SIG-M5 treated with dmso at 0.1 percent for 504 hours (cell line): Measurements from ENCODE around the gene VPS8.

Experiments used
- DNase-seq: peaks from one replicate; lab custom pipeline; 2025; ENCODE audit not compliant: unreplicated experiment; lab: John Stamatoyannopoulos, UW

The VPS8 gene

DNA sequence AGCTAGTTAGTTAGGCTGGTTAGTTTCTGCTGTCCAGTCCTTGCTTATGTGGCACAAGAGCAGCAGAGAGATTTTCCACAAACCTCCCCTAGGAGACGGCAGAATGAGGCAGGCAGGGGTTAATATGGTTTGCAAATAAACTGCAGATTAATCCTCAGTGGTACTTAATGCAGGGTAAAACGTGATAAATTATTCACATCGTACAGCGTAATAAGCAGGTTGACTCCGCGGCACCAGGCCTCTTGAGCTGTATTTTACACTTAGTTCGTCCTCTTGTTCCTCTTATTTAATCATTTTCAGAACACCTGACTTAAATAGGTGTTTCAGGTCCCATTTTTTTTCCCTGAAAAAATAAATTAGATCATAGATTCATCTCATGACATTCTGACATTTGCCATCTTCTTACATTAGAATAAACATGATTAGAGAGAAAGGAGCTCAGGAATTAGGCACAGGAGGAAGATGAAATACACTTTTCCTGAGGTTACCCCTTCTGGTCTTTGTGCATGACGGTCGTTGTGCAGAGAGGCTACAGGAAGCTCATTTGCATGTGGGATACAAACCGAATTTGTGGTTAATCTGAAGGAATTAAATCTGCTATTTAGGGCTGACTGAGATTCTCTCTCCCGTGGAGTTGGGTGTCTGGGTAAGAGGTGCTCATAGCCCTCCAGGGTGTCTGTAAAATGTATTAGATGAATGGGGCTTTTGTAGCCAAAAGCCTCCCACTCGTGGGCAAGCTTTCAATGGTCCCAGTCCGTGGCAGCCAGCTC, 27.1 kb upstream of the VPS8 start:
- DNase-seq = no peak

DNA sequence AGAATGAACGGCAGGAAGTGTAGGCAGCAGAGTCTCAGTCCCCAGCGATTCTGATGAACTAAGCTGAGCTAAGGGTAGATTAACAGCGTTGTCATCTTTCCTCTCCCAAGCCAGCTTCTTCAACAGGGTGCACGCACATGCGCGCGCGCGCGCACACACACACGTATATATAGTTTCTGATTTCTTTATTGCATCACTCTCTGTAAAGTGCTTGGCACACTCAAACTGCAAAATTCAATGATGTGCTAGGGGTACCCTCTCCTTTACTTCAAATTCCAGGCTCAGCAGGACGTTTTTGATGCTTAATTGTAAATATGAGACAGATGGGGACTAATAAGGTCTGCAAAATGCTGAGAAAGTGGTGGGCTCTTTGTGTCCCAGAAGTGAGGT, 26.1 kb upstream of the VPS8 start:
- no peak for DNase-seq

DNA sequence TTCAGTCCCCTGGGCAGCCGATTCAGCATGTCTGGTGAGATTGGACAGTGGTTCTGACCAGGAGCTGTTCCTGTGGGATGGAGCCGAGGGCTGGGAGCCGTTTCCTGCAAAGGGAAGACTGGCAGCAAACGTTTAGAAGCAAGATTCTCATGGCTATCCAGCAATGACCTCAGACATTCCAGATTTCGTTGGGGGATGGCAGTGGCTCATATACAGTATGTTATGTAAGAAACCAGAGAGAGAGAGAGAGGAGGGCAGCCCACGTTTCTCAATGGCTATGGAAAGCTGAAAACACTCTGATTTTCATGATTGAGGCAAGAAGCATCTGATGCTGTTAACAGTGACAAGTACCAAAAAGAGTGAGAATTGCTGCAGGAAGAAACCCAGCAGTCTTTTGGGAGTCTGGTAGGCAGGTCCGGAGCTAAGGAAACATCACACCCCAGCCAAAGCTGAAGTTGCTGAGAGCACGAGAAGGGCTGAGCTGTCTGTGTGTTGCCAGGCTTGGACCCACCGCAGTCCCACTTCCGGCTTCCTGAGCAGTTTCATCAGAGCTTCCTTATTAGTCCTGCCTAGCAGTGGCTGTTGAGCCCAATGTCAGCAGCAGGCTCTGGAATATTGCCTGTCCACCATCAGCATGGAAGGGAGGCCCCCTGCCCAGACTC, 25.6 kb upstream of the VPS8 start:
- DNase-seq = peak; percentile 85

DNA sequence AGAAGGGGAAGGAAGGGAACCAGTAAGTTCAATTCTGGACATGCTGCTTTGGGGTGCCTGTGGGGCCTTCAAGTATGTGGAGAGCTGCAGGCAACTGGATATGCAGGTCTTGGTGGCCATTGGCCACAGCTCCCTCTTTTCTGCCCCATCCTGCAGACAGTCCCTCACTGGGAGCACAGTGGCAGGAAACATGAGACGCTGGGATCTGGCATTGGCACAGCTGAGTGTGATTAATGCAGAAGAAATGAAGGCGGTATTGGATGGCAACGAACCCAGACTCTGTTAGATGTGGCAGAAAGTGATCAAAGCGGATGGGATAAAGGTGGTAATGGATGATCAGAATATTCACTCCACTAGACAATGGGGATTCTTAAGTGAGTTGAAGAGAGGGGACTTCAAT, 23.2 kb upstream of the VPS8 start:
- DNase-seq = no peak

DNA sequence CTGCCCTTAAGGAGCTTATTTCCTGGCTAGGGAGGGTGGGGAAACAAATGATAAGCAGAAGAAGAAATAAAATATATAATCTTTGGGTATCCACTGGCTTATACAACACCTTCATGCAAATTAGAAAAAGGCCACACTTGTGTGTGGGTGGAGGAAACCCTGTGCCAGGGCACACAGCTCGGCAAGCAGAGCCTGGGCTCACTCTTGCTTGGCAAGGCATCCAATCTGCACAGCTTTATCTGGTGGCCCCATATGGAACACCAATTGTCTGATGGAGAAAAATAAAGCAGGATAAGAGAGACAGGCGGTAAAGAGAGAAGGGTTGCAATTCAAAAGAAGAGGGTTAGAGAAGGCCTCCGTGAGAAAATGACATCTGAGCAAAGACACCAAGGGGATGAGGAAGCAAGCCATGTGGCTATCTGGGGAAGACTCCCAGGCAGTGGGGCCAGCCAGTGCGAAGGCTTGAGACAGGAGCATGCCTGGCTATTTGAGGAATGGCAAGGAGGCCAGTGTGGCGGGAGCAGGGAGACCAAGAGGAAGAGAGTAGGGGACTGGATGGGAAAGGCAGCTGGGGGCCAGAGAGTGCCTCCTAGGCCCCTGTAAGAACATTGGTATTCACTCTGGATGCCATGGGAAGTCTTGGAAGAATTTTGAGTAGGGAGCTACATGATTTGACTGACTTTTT, 22.5 kb upstream of the VPS8 start:
- no peak for DNase-seq

DNA sequence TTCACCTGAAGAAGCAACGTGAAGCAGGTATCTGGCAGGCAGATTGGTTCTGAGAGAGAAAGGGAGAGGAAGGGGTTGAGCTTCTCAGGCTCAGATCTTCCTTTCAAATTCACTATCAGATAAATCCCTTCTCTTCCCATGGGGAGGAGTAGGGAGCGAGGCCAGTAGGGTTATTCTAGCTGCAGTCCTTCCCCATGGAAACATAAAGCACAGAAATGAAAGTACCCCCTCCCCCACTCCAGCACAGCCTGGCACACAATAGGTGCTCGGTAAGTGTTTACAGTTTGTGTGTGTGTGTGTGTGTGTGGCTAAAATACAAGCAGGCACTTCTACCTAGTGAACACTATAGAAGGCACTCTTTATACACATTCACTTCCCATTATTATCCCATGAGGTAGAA, 20.8 kb upstream of the VPS8 start:
- DNase-seq = no peak

DNA sequence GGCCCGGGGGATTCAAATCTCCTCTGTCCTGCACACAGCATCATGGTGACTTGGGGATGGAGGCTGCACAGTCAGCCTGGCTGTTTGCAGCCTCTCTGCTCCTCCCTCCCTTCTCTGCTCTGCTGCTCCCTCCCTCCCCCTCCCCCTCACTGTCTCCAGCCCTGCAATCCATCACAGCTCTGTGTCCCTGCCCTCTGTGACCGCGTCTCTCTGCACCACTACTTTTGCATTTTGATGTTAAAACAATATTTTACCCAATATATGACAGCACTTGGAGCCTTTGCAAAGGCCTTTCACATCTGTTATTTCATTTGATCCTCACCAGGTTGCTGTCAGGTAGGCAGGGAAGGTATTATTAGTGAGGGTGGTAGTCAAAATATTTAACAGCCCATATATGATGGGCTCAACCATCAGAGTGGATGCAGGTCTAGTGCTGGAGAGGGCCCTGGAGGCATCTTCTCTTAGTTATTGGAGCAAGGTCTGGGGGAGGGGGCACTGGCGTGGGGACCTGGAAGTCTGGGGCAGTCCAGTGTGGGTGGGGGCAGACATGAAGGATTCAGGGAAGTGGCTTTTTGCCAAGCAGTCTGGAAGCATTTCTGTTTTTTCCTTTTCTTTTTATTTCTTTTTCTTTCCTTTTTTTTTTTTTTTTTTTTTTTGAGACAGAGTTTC, 16.3 kb upstream of the VPS8 start:
- DNase-seq = no peak

DNA sequence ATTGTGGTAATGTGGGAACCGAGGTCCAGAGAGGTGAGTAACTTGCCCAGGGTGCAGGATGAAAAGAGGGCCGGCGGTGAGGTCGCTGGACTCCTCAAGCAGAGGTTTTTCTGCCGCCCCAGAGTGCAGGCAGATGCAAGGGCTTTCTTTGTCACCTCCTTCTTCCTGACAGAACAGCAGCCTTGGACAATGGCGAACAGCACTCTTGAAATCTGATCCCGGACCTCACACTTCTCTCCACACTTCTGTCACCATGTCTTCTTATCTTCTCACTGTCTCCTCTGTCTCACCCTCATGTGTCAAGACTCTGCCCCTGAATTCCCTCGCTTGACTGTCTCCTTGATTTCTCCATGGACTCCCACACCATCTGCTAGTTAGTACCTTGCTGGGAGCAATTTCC, 15.4 kb upstream of the VPS8 start:
- no peak for DNase-seq

DNA sequence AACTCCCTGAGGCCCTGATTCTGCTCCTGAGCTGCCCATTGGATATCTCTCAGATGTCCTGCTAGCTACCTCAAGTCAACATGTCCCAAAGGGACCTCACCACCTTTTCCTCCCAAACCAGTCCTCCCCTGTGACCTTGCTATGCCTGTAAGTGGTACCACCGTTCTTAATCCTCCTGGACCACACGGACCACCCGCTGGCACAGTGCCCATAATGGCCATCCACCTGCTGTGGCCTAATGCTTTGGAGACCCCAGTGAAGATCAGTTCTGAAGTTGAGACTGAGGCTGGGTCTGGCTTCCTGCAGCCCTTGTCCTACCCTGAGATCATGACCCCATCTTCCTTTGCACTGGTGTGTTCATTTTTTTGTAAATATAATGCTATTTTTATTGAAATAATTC, 15.0 kb upstream of the VPS8 start:
- no peak for DNase-seq

DNA sequence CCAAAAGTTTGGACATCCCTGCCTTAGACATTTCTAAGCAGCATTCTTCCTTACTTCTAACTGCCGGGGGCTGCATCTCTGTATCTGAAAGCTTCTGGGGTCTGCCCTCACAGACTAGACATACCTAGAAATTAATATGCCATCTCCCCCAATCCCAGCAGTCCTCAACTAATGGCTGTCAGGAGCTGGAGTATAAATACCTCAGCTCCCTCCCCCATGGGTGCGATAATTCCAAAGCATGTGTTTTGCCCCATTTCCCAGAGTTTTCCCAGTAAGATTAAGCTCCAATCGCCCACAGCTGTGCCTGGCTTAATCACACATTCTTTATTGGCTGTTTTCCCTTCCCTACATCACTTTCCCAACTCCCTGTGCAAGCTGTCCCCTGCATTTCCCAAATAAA, 13.8 kb upstream of the VPS8 start:
- no peak for DNase-seq

DNA sequence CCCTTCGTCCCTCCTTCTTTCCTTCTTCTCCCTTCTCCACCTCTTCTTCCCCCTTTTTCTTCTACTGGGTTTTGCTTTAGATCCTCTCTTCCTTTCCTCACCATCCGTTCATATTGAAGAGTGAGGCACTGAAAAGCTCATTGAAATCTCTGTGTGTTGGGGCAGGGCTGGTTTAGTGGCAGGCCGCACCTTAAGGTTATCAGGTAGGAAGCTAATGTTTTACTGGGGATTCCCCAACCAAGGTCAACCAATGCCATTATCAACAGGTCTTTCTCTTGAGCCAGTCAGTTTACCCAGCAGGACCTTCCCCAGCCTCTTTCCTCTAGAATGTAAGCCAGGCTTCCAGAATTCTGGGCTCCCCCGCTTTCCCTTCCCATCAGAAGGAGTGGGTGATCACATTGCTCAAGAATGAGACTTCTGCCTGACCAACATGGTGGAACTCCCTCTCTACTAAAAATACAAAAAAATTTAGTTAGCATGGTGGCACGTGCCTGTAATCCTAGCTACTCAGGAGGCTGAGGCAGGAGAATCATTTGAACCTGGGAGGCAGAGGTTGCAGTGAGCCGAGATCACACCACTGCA, 11.5 kb upstream of the VPS8 start:
- no peak for DNase-seq

DNA sequence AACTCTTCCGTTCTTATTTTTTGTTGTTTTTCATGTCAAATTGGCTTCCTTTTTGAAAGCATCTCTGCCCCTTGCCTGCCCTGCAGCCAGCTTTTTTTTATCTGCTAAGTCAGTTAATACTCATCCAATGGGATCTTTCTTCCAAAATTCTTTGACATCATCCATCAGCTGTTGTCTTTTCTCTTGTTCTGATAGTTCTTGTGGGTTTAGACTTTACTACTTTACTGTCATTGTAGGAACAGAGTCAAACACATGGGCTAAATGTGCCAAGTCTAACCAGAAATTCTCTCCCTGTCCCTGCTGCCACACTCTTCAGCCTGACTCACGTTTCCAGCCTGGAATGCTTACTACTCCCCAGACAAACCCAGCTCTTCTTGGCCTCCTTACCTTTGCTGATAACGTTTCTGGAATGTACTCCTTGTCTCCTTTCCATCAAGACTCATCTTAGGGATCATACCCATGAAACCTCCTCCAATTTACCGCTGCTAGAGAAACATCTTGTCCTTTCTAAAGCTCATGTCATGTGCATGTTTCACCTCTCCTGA, 10.7 kb upstream of the VPS8 start:
- DNase-seq = no peak

DNA sequence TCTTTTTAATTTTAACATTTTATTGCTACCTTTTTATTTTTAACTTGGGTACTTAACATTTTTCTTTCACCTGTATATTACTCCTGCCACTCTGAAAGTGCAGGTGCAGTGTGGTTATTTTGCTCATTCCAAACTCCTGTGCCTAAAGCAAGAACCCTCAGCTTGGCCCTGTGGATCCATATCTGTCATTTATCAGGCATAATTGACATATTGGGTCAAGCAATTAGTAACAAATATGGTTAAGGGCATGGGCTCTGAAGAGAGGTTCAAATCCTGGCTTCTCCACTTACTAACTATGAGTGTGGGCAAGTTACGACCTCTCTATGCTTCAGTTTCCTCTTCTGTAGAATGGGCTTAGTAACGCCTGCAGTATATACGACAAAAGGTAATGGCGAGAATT, 9.8 kb upstream of the VPS8 start:
- no peak for DNase-seq

DNA sequence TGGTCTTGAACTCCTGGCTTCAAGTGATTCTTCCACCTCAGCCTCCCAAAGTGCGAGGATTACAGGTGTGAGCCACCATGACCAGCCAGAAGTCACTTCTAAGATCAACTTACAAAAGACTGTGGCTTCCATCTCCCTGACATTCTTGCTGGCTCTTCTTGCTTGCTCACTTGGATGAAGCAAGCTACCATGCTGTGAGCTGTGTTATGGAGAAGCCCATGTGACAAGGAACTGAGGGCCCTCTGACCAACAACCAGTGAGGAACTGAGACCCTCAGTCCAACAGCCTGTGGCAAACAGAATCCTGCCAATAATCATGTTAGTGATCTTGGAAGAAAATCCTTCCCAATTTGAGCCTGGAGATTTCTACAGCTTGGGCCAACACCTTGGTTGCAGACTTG, 7.2 kb upstream of the VPS8 start:
- no peak for DNase-seq

DNA sequence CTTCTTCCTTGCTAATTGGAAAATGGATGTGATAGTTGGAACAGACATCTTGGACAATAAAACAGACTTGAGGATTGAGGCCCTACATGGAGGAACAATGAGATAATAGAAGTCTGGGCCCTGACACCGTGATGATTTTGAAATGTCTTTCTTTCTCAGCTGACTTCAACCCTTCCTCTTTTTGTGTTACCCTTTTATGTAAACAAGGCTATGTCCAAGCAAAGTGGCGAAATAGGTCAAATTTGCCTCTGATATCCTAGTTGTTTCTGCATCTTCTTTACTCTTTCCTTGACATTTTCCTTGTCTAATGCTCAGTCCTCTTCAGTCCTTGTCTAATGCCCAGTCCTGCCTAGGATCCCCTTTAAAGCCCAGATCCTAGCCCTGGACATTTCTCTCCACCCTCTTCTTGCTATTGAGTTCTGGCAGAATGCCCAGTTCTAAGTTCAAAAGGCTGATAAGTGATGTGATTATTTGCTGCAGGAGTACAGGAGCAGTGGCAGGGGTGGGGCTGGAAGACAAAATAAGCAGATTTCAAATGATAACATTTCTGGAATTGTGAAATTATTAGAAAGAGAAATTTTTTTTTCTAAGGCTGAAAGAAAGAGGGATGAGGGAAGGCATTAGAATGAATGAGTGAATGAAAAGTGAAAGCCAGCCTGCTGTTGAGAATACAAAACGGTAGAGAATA, 6.5 kb upstream of the VPS8 start:
- peak; percentile 79 for DNase-seq

DNA sequence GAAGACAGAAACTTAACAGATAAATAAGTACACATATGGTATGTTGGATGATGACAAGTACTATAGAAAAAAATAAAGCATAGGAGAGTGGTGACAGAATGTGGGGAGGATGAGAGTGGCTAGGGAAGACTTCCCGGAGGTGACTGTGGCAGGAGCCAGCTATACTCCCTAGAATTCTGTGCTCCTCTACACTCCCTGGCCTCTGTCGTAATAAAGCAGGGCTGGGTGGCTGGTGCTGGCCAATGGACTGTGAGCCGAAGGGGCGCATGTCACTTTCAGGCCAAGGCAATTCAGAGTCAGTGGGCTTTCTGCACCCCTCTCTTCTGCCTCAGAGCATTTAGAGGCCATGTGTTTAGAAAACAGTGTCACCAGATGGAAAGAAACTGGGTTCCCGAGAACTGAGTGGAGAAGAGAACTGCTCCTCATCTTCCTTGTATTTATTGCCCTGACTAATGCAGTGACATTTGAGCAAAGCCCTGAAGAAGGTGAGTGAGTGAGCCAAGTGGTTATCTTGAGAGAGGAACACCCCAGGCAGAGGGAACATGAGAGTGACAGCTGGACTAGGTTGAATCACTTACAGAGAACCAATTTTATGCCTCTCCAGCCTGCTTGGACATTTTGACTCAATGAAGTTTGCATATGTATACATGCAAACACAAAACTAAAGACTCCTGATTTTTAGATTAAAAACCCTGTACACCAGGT, 5.2 kb upstream of the VPS8 start:
- no peak for DNase-seq

DNA sequence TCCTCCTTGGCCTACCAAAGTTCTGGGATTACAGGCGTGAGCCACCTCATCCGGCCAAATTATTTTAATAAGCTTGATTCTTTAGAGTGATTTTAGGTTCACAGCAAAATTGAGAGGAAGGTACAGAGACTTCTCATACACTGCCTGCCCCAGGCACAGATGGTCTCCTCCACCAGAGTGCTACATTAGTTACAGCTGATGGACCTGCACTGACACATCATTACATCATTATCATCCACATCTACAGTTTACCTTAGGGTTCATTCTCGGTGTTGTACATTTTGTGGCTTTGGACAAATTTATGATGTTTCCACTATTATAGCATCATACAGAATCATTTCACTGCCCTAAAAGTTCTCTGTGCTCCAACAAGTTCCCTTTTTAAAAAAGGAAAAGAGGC, 4.4 kb upstream of the VPS8 start:
- DNase-seq = no peak

DNA sequence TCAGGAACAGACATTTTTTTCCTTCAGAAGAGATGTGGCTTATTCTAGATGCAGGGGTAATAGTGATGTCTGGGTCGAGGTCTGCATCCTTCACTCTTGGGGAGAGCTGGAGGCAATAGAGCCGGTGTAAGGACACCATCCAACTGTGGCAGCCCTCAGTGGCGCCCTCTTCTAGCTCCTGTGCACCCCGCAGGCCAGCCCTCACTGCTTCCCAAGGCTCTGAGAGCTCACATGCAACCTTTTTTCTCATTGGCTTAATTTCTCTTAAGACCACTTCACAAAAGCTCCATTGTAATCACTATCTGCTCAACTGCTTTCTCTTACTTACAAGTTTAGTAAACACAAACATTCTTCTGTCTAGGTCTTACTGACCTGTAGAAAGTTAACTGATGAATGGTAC, 3.9 kb upstream of the VPS8 start:
- DNase-seq = no peak

DNA sequence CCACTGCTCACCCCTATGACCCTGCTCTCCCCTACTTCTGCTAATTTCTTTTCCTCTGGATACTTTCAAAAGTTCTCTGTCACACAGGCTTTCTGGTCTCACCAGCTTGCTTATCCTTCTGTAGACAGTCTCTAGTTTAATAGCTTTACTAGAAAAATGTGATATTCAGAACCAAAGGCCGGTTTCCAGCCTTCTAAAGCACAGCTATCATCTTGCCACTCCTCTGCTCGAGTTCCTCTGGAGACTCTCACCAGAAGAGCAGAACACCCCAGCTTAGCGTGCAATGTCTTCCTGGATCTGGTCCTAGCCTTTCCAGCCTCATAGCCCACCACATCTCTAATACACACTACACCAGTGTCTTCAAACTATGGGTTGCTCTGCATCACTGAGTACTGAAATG, 1.8 kb upstream of the VPS8 start:
- no peak for DNase-seq

DNA sequence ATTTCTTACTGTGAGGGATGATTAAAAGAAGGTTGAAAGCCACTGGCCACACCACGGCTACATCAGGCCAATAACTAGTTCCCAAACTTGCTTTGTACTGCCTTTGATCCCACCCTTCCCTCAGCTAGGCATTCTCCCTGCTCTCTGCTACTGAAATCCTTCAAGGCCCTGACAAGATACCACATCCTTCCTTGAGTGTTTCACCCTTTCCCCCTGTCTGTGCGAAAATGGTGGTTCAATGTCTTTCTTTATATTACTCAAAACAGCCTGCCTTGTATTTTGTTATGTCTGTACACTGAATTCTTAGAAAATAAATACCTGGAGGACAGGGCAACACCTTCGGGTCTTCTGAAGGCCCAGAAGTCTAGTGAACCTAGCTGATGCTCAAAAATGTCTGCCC, 932 bp upstream of the VPS8 start:
- DNase-seq = no peak
